B cell (primary cell): ENCODE measurements around the gene FSD1. TPM values are rescaled to one million over a fixed set of nuclear protein-coding genes. Genes with fewer than 3 reads are reported as not detected.

ENCODE experiments used
- ATAC-seq: fragments of 200-7000 bp; cut with Tn5 transposase; one replicate; pipeline ENCODE4 v1.10.0; 2021; ENCODE audit warnings: low read depth, mild to moderate bottlenecking, moderate number of reproducible peaks, moderate library complexity
- CTCF ChIA-PET: fragments of 350-600 bp; sonication (Branson Sonifier 250); formaldehyde crosslinking; loops from one replicate; lab custom pipeline; 2021; ENCODE audit warnings: antibody characterized with exemption, inconsistent platforms; lab: Charles Lee
- POLR2A ChIA-PET: fragments of 350-600 bp; sonication (Branson Sonifier 250); formaldehyde crosslinking; loops from one replicate; lab custom pipeline; 2021; ENCODE audit warnings: antibody characterized with exemption; lab: Charles Lee
- DNase-seq: peaks from one replicate; pipeline ENCODE4 v3.0.0; 2013
- H2AFZ ChIP-seq: 2 replicates; pipeline ENCODE4 v1.6.1; 2012; ENCODE audit warnings: mild to moderate bottlenecking, low read depth, low read length; ENCODE audit not compliant: insufficient read depth, poor library complexity, severe bottlenecking
- H3K27ac ChIP-seq, 2 donors: 1 replicate in 1 of 2; 2 replicates in 1 of 2; pipeline ENCODE4 v1.5.1; 2012 to 2013; ENCODE audit warnings: low read length in 2 of 2, mild to moderate bottlenecking in 2 of 2, moderate library complexity in 1 of 2
- H3K27me3 ChIP-seq, 4 experiments: fragments of 200-600 bp in 1 of 4; sonication (generic) in 1 of 4; replicated peaks in 1 of 4; 1 replicate in 2 of 4; 2 replicates in 2 of 4; pipeline versions ENCODE4 v1.6.1 to v1.7.0; 2013 to 2016; ENCODE audit warnings: low read length in 3 of 4, mild to moderate bottlenecking in 2 of 4, mixed read lengths in 1 of 4, moderate library complexity in 1 of 4; ENCODE audit not compliant: insufficient read depth in 4 of 4, control insufficient read depth in 3 of 4; ENCODE audit errors: control extremely low read depth in 1 of 4
- H3K36me3 ChIP-seq, 2 experiments: replicated peaks in 1 of 2; 1 replicate in 1 of 2; 2 replicates in 1 of 2; pipeline versions ENCODE4 v1.6.1 to v1.7.1; 2013; ENCODE audit warnings: low read length in 1 of 2; ENCODE audit not compliant: insufficient read depth in 2 of 2, control insufficient read depth in 1 of 2; ENCODE audit errors: control extremely low read depth in 1 of 2, extremely low read depth in 1 of 2
- H3K4me1 ChIP-seq, 2 donors: fragments of 200-600 bp in 1 of 2; sonication (generic) in 1 of 2; 1 replicate in 1 of 2; 2 replicates in 1 of 2; pipeline versions ENCODE4 v1.5.1 to v1.6.1; 2013 to 2017; ENCODE audit warnings: low read length in 2 of 2; ENCODE audit not compliant: control insufficient read depth in 2 of 2, insufficient read depth in 2 of 2
- H3K4me2 ChIP-seq: replicated peaks from 2 replicates; pipeline ENCODE3; 2012; ENCODE audit warnings: mild to moderate bottlenecking, low read depth, low read length; ENCODE audit not compliant: poor library complexity, severe bottlenecking
- H3K4me3 ChIP-seq, 5 experiments: fragments of 200-600 bp in 1 of 5; sonication (generic) in 1 of 5; 1 replicate in 3 of 5; 2 replicates in 2 of 5; pipeline versions ENCODE4 v1.5.1 to v1.7.0; 2011 to 2016; ENCODE audit warnings: low read length in 4 of 5, mild to moderate bottlenecking in 4 of 5, low read depth in 2 of 5, control low read depth in 1 of 5, moderate library complexity in 1 of 5; ENCODE audit not compliant: insufficient read depth in 1 of 5; ENCODE audit errors: control extremely low read depth in 1 of 5, extremely low read depth in 1 of 5
- H3K79me2 ChIP-seq: fragments of 200-600 bp; sonication (generic); one replicate; pipeline ENCODE4 v1.6.0; 2016; ENCODE audit warnings: low read length; ENCODE audit not compliant: control insufficient read depth, insufficient read depth
- H3K9ac ChIP-seq: fragments of 200-600 bp; sonication (generic); 2 replicates; pipeline ENCODE4 v1.6.1; 2017; ENCODE audit warnings: mild to moderate bottlenecking, low read length, moderate library complexity
- H3K9me3 ChIP-seq, 3 donors: one replicate each; pipeline versions ENCODE4 v1.6.1 to v1.7.1; 2013; ENCODE audit warnings: low read length in 2 of 3; ENCODE audit not compliant: control insufficient read depth in 2 of 3, insufficient read depth in 1 of 3; ENCODE audit errors: control extremely low read depth in 1 of 3
- H4K20me1 ChIP-seq: 2 replicates; pipeline ENCODE4 v1.6.0; 2012; ENCODE audit warnings: mild to moderate bottlenecking, low read length; ENCODE audit not compliant: insufficient read depth, control insufficient read depth, poor library complexity, severe bottlenecking
- H3K27ac Mint-ChIP-seq: one replicate; pipeline ENCODE4 v1.8.0; 2021; ENCODE audit warnings: mixed read lengths
- H3K27me3 Mint-ChIP-seq: one replicate; pipeline ENCODE4 v1.8.0; 2021; ENCODE audit warnings: mixed read lengths
- H3K4me1 Mint-ChIP-seq: one replicate; pipeline ENCODE4 v1.8.0; 2021; ENCODE audit warnings: mixed read lengths
- H3K4me3 Mint-ChIP-seq: one replicate; pipeline ENCODE4 v1.8.0; 2021; ENCODE audit warnings: mixed read lengths
- H3K9me3 Mint-ChIP-seq: one replicate; pipeline ENCODE4 v1.8.0; 2022; ENCODE audit warnings: mixed read lengths; ENCODE audit not compliant: insufficient read depth
- EZH2 ChIP-seq: IDR thresholded peaks from 2 replicates; pipeline ENCODE4 v1.6.1; 2012; ENCODE audit warnings: borderline replicate concordance, low read depth, mild to moderate bottlenecking, moderate library complexity, low read length; ENCODE audit not compliant: insufficient read depth, poor library complexity, severe bottlenecking
- WGBS: methylation state at CpG from one replicate; pipeline ENCODE4 v1.1.5; 2013; ENCODE audit warnings: missing lambda C conversion rate; ENCODE audit not compliant: insufficient coverage; 5-methylcytosine and 5-hydroxymethylcytosine counted together
- intact Hi-C: fragments of 100-400 bp; cut with micrococcal nuclease; formaldehyde crosslinking; loops from one replicate; pipeline ENCODE4 v1.10.0; 2022
- polyA plus RNA-seq: library from polyadenylated mRNA; depleted of rRNA; stranded (reverse); fragments of >200 nt; gene quantifications from 2 replicates; pipeline ENCODE4 v1.2.3, GENCODE V29; 2012
- total RNA-seq, 2 donors: library from RNA; stranded (reverse); fragments of 120-200 nt in 1 of 2; gene quantifications; 1 replicate in 1 of 2; 2 replicates in 1 of 2; pipeline versions ENCODE4 v1.2.3 to v1.2.4, GENCODE V29; 2013 to 2022
- TF ChIP-seq, protein P1 (sequence below): fragments of 200-600 bp; IDR thresholded peaks from one replicate; pipeline ENCODE4 v1.8.0; 2022; ENCODE audit warnings: antibody characterized with exemption, mild to moderate bottlenecking

The FSD1 gene
- total and polyA plus RNA-seq, 2 donors (not counting 1 experiment from before 2014, with no cell fraction given): 2.7 to 2.8 TPM

DNA sequence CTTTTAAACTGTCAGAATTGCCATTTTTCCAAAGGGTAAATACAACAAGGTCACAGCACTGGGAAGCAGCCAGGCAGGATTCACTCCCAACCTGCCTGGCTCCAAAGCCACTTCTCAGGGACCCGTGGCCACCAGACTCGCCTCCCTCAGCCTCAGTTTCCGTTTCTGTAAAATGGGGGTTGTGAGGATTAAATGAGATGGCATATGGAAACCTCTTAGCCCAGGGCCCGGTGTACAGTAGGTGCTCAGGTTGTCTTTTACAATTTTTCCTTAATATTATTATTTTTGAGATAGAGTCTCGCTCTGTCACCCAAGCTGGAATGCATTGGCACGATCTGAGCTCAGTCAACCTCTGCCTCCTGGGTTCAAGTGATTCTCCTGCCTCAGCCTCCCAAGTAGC lies 47.4 kb upstream of the FSD1 start:
- Histone ChIP-seq H2AFZ (no peak overlapping the region), H3K27ac (no peak overlapping the region), H3K4me3 (no peak overlapping the region), H3K4me1 (no peaks in the 10 kb centered on the region), H4K20me1 (peaks cover 17% of the 10 kb centered on the region), H3K36me3 (peaks cover 4 to 74% of the 10 kb centered on the region in 2 experiments), H3K4me2 (no peak overlapping the region), H3K27me3 (no peaks in the 10 kb centered on the region), H3K9ac (no peak overlapping the region), H3K9me3 (peaks cover 0 to 29% (median 5%) of the 10 kb centered on the region in 3 donors), H3K79me2 (peaks cover 7% of the 10 kb centered on the region)
- 100% methylated on average over 2 of the region's 6 CpGs for WGBS
- H3K9me3 Mint-ChIP-seq: no peaks in the 10 kb centered on the region
- ChIA-PET POLR2A (no interaction called here), CTCF (interaction anchor here (0.8 to 1.4 kb wide), 2 partner anchors 10 to 95 kb away, joined by 3 read pairs; no protein-coding TSS in a partner anchor)
- no peak overlapping the region for H3K27ac Mint-ChIP-seq
- H3K4me1 Mint-ChIP-seq: peaks cover 2% of the 10 kb centered on the region
- H3K4me3 Mint-ChIP-seq: no peak overlapping the region
- DNase-seq (no peak), ATAC-seq (no peak)
- intact Hi-C loops: no loop called here
- no peaks in the 10 kb centered on the region for H3K27me3 Mint-ChIP-seq
- TF ChIP-seq EZH2: no peak
- TF ChIP-seq, protein P1, sequence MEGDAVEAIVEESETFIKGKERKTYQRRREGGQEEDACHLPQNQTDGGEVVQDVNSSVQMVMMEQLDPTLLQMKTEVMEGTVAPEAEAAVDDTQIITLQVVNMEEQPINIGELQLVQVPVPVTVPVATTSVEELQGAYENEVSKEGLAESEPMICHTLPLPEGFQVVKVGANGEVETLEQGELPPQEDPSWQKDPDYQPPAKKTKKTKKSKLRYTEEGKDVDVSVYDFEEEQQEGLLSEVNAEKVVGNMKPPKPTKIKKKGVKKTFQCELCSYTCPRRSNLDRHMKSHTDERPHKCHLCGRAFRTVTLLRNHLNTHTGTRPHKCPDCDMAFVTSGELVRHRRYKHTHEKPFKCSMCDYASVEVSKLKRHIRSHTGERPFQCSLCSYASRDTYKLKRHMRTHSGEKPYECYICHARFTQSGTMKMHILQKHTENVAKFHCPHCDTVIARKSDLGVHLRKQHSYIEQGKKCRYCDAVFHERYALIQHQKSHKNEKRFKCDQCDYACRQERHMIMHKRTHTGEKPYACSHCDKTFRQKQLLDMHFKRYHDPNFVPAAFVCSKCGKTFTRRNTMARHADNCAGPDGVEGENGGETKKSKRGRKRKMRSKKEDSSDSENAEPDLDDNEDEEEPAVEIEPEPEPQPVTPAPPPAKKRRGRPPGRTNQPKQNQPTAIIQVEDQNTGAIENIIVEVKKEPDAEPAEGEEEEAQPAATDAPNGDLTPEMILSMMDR: no peak

GRCh38 chr19:4258181-4258580 lies 46.2 kb upstream of the FSD1 start:
- ATAC-seq: no peak
- no peaks in the 10 kb centered on the region for H3K27me3 Mint-ChIP-seq
- CTCF ChIA-PET: interaction anchor here (0.6 kb wide), 1 partner anchor 740 kb away, joined by 3 read pairs; no protein-coding TSS in a partner anchor

More at GRCh38 chr19:4258181-4258580, 46.2 kb upstream of the FSD1 start:
- Histone ChIP-seq H3K27me3 (no peaks in the 10 kb centered on the region), H3K4me3 (no peak overlapping the region), H3K4me2 (no peak overlapping the region), H3K79me2 (peaks cover 7% of the 10 kb centered on the region), H4K20me1 (peaks cover 17% of the 10 kb centered on the region), H2AFZ (no peak overlapping the region), H3K27ac (no peak overlapping the region), H3K4me1 (no peaks in the 10 kb centered on the region), H3K9ac (no peak overlapping the region), H3K36me3 (peaks cover 4 to 77% of the 10 kb centered on the region in 2 experiments), H3K9me3 (peaks cover 0 to 23% (median 5%) of the 10 kb centered on the region in 3 donors)
- no peaks in the 10 kb centered on the region for H3K9me3 Mint-ChIP-seq
- H3K27ac Mint-ChIP-seq: no peak overlapping the region
- TF ChIP-seq, protein P1: no peak
- no peak for TF ChIP-seq EZH2
- DNase-seq: no peak
- over 99% methylated on average over 28 of the region's 28 CpGs for WGBS
- intact Hi-C loops: no loop called here
- H3K4me1 Mint-ChIP-seq: peaks cover 2% of the 10 kb centered on the region
- no peak overlapping the region for H3K4me3 Mint-ChIP-seq
- POLR2A ChIA-PET: no interaction called here
